ENCODE measurements around the gene CENPU. TPM values are rescaled to one million over a fixed set of nuclear protein-coding genes. Genes with fewer than 3 reads are reported as not detected.
"Not testable (repeated sequence)": the region's sequence is repeated elsewhere in the genome, so short reads cannot be mapped to it uniquely, and the experiment has no call there.

Gene CENPU
- 5.9 and 8.7 TPM in 2 replicates for total RNA-seq

GRCh38 chr4:184733654-184734524 is at the start of gene CENPU:
Gene CENPU (minus strand): TSS chr4:184734096. CDS start chr4:184734062, 34 bp downstream.
- no peaks in the 10 kb centered on the region for H3K27me3 ChIP-seq (ENCODE audit: control insufficient read depth, insufficient read depth, low read length)
- H3K36me3 ChIP-seq (ENCODE audit: control insufficient read depth, insufficient read depth, low read length): no peaks in the 10 kb centered on the region
- TF ChIP-seq CTCF (IDR thresholded peaks at IDR 0.05; ENCODE audit: insufficient read depth, low read length, poor library complexity, severe bottlenecking): no peak
- H3K4me3 ChIP-seq (ENCODE audit: low read depth, low read length): peak within 1 kb of the TSS; percentile 86
- peak; percentile 85 for DNase-seq (ENCODE audit: low read depth)

DNA sequence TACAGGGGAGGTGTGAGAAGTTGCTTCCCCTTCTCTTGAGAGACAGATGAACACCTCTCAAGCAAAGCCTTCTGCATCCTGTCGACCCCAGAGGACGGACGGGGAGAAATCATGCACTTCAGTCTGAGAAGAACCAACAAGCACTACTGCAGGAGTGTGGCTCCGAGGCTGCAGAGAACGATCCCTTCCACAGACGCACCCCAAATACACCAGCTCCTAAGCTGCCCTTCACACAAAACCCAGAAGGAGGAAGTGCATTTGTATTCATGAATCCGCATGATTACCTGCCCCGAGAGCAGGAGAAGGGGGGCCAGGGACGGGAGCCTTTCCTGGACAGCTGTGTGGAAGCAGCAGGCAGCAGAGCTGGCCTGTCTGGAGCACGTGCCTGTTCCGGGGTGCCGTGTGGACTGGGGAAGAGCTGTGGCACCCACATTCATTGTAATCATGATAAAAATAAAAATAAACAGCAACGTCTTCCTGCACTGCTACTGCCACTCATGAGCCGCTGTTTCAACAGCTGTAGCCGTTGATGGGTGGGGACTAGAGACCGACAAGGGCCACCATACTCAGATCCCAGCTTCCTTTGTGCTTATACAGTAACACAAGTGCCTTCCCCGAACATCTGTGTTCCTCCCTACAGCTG is 49.0 kb upstream of the CENPU start:
- TF ChIP-seq CTCF (IDR thresholded peaks at IDR 0.05; ENCODE audit: insufficient read depth, low read length, poor library complexity, severe bottlenecking): no peak
- Histone ChIP-seq H3K27me3 (ENCODE audit: control insufficient read depth, insufficient read depth, low read length) (no peaks in the 10 kb centered on the region), H3K36me3 (ENCODE audit: control insufficient read depth, insufficient read depth, low read length) (peaks cover 2% of the 10 kb centered on the region), H3K4me3 (ENCODE audit: low read depth, low read length) (no peak overlapping the region)
- no peak for DNase-seq (ENCODE audit: low read depth)

DNA sequence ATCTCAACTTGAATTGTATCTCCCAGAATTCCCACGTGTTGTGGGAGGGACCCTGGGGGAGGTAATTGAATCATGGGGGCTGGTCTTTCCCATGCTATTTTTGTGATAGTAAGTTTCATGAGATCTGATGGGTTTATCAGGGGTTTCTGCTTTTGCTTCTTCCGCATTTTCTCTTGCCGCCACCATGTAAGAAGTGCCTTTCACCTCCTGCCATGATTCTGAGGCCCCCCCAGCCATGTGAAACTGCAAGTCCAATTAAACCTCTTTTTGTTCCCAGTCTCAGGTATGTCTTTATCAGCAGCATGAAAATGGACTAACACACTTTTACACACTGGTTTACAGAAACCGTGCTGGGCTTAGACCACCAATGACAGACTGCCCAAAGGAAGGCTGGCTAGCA is 45.3 kb upstream of the CENPU start:
- H3K27me3 ChIP-seq (ENCODE audit: control insufficient read depth, insufficient read depth, low read length); DNase-seq (ENCODE audit: low read depth); H3K36me3 ChIP-seq (ENCODE audit: control insufficient read depth, insufficient read depth, low read length); H3K4me3 ChIP-seq (ENCODE audit: low read depth, low read length): not testable (repeated sequence)

- Histone ChIP-seq H3K27me3 (ENCODE audit: control insufficient read depth, insufficient read depth, low read length) (no peaks in the 10 kb centered on the region), H3K36me3 (ENCODE audit: control insufficient read depth, insufficient read depth, low read length) (peaks cover 1% of the 10 kb centered on the region), H3K4me3 (ENCODE audit: low read depth, low read length) (no peak overlapping the region)
- no peak for TF ChIP-seq CTCF (IDR thresholded peaks at IDR 0.05; ENCODE audit: insufficient read depth, low read length, poor library complexity, severe bottlenecking)
- DNase-seq (ENCODE audit: low read depth): no peak
Measured at GRCh38 chr4:184778325-184778724, 44.4 kb upstream of the CENPU start.

- no peak for TF ChIP-seq CTCF (IDR thresholded peaks at IDR 0.05; ENCODE audit: insufficient read depth, low read length, poor library complexity, severe bottlenecking)
- Histone ChIP-seq H3K36me3 (ENCODE audit: control insufficient read depth, insufficient read depth, low read length) (peaks cover 1% of the 10 kb centered on the region), H3K4me3 (ENCODE audit: low read depth, low read length) (no peak overlapping the region), H3K27me3 (ENCODE audit: control insufficient read depth, insufficient read depth, low read length) (no peaks in the 10 kb centered on the region)
- no peak for DNase-seq (ENCODE audit: low read depth)
Measured at GRCh38 chr4:184776821-184777220, 42.9 kb upstream of the CENPU start.

DNA sequence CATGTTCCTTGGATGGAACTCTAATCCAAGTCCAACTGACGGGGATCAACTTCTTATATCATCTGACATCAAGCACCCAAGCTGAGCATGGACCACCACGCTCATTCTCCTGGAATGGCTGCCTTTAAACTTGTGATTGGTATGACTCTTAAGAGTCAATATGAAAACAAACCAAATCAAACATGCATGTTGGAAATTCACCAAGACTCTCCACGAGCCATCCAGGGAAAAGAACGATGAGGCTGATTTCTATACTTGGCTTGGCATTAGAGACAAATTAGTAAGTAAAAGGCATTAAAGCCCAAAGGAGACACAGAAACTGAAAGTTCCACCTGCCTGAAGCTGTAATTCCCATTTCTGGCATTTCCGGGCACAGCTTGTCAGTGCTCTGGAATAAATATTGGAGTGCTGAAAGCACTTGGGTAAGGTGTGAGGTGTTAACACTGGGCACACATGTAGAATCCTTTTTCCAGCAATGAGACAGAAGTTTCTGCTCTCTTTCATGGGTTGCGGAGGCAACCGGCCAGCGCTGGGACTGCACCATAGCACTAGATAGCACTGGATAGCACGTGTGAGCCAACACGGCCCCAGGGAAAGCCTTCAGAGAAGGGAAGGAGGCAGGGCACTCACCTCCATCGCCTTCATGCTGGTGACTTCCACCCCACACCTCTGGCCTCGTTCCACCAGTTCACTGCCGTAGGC is 42.1 kb upstream of the CENPU start:
- no peak for DNase-seq (ENCODE audit: low read depth)
- no peaks in the 10 kb centered on the region for H3K27me3 ChIP-seq (ENCODE audit: control insufficient read depth, insufficient read depth, low read length)
- H3K4me3 ChIP-seq (ENCODE audit: low read depth, low read length): no peak overlapping the region
- no peak for TF ChIP-seq CTCF (IDR thresholded peaks at IDR 0.05; ENCODE audit: insufficient read depth, low read length, poor library complexity, severe bottlenecking)
- peaks cover 1% of the 10 kb centered on the region for H3K36me3 ChIP-seq (ENCODE audit: control insufficient read depth, insufficient read depth, low read length)

All from kidney epithelial cell (primary cell).